HEK293 (cell line): ENCODE results near the gene TTC22.
A peak's percentile ranks its signal among the peaks of the same experiment; 100 is the strongest.

Experiments used
- CTCF ChIA-PET: fragments of 350-600 bp; formaldehyde crosslinking; extraction: SDS; loops from one replicate; lab custom pipeline; 2021; ENCODE audit warnings: antibody characterized with exemption; lab: Yijun Ruan, JAX
- POLR2A ChIA-PET: fragments of 300-600 bp; formaldehyde crosslinking; extraction: SDS; loops from one replicate; lab custom pipeline; 2020; ENCODE audit warnings: antibody characterized with exemption, inconsistent platforms; lab: Yijun Ruan, JAX
- H3K27ac ChIP-seq: fragments of 200-500 bp; sonication (Bioruptor generic); 2 replicates; pipeline ENCODE4 v1.5.1; 2014; ENCODE audit warnings: low read depth, low read length, control low read depth, inconsistent platforms; ENCODE audit errors: extremely low read depth
- H3K36me3 ChIP-seq, 2 experiments: fragments of 200-500 bp in 1 of 2; sonication (Bioruptor generic) in 1 of 2; 1 replicate in 1 of 2; 2 replicates in 1 of 2; pipeline ENCODE4 v1.5.1; 2014 to 2017; ENCODE audit warnings: inconsistent platforms in 2 of 2, low read length in 2 of 2; ENCODE audit not compliant: control insufficient read depth in 2 of 2, insufficient read depth in 1 of 2
- H3K4me1 ChIP-seq: fragments of 200-500 bp; sonication (Bioruptor generic); 2 replicates; pipeline ENCODE4 v1.5.1; 2014; ENCODE audit warnings: mild to moderate bottlenecking, low read length, inconsistent platforms; ENCODE audit not compliant: control insufficient read depth, insufficient read depth
- H3K4me3 ChIP-seq: 2 replicates; pipeline ENCODE4 v1.5.1; 2011; ENCODE audit warnings: low read depth, mild to moderate bottlenecking, control low read depth, low read length, moderate library complexity
- H3K9me3 ChIP-seq: fragments of 200-500 bp; sonication (Bioruptor generic); 2 replicates; pipeline ENCODE4 v1.5.1; 2014; ENCODE audit warnings: low read depth, low read length, inconsistent platforms; ENCODE audit not compliant: control insufficient read depth, insufficient read depth
- PRDM1 ChIP-seq: fragments of 450-650 bp; formaldehyde crosslinking; IDR thresholded peaks from 2 replicates; pipeline ENCODE4; 2016; ENCODE audit warnings: missing biosample characterization, missing genetic modification characterization
- ZEB2 ChIP-seq: fragments of 450-650 bp; formaldehyde crosslinking; IDR thresholded peaks from 2 replicates; pipeline ENCODE4 v1.5.1; 2016; ENCODE audit warnings: missing biosample characterization, missing genetic modification characterization
- ZFP3 ChIP-seq: fragments of 450-650 bp; formaldehyde crosslinking; IDR thresholded peaks from 2 replicates; pipeline ENCODE4 v1.5.1; 2016; ENCODE audit warnings: low read depth, missing biosample characterization, missing genetic modification characterization
- ZNF174 ChIP-seq: fragments of 450-650 bp; formaldehyde crosslinking; IDR thresholded peaks from 2 replicates; pipeline ENCODE4 v1.5.0; 2017; ENCODE audit warnings: missing biosample characterization, mild to moderate bottlenecking, missing genetic modification characterization
- ZNF514 ChIP-seq: fragments of 450-650 bp; formaldehyde crosslinking; IDR thresholded peaks from 2 replicates; pipeline ENCODE4 v1.5.1; 2016; ENCODE audit warnings: missing biosample characterization, missing genetic modification characterization
- ZNF521 ChIP-seq: fragments of 450-650 bp; formaldehyde crosslinking; IDR thresholded peaks from 2 replicates; pipeline ENCODE4 v1.5.1; 2017; ENCODE audit warnings: missing biosample characterization, mild to moderate bottlenecking, missing genetic modification characterization
- ZNF549 ChIP-seq: fragments of 450-650 bp; IDR thresholded peaks from 2 replicates; pipeline ENCODE4 v1.5.1; 2018; ENCODE audit warnings: missing biosample characterization, missing genetic modification characterization, mild to moderate bottlenecking, inconsistent platforms, moderate library complexity
- TF ChIP-seq, protein P1 (sequence below): fragments of 450-650 bp; formaldehyde crosslinking; IDR thresholded peaks from 2 replicates; pipeline ENCODE4 v1.5.1; 2017; ENCODE audit warnings: missing biosample characterization, mild to moderate bottlenecking, missing genetic modification characterization, moderate library complexity
- TF ChIP-seq, protein P2 (sequence below): fragments of 450-650 bp; formaldehyde crosslinking; IDR thresholded peaks from 2 replicates; pipeline ENCODE4 v1.5.1; 2016; ENCODE audit warnings: missing biosample characterization, missing genetic modification characterization
- TF ChIP-seq, protein P3 (sequence below): fragments of 450-650 bp; formaldehyde crosslinking; IDR thresholded peaks from 2 replicates; pipeline ENCODE4 v1.5.1; 2017; ENCODE audit warnings: missing biosample characterization, missing genetic modification characterization
- TF ChIP-seq, protein P4 (sequence below): fragments of 450-650 bp; formaldehyde crosslinking; IDR thresholded peaks from 2 replicates; pipeline ENCODE4 v1.5.1; 2016; ENCODE audit warnings: missing biosample characterization, missing genetic modification characterization

TTC22 gene

DNA sequence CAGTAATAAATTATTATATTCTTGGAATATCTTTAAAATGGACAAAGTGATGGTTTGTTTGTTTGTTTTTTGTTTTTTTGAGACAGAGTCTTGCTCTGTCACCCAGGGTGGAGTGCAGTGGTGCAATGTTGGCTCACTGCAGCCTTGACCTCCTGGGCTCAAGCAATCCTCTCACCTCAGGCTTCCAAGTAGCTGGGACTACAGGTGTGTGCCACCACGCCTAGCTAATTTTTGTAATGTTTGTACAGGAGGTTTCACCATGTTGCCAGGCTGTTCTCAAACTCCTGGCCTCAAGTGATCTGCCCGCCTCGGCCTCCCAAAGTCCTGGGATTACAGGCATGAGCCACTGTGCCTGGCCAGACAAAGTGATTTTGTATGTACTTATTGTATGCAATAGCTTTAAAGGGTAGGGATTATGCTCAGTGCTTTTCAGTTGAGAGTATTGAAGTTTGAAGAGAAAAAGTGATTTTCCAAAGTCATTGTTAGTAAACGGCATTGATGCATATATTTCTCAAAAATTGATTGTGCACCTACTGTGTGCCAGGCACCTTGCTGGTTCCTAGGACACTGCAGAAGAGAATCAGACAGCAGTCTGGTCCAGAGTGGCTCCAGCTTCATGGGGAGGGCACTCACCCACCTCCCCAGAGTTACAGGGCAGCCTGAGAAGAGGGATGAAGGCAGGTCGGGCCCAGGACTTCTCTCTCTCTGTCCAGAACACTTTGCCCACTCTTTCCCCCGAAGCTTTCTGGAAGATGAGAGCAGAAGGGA, 34.2 kb upstream of the TTC22 start:
- no peaks in the 10 kb centered on the region for H3K36me3 ChIP-seq
- POLR2A ChIA-PET, result no interaction called here
- TF ChIP-seq, protein P1, sequence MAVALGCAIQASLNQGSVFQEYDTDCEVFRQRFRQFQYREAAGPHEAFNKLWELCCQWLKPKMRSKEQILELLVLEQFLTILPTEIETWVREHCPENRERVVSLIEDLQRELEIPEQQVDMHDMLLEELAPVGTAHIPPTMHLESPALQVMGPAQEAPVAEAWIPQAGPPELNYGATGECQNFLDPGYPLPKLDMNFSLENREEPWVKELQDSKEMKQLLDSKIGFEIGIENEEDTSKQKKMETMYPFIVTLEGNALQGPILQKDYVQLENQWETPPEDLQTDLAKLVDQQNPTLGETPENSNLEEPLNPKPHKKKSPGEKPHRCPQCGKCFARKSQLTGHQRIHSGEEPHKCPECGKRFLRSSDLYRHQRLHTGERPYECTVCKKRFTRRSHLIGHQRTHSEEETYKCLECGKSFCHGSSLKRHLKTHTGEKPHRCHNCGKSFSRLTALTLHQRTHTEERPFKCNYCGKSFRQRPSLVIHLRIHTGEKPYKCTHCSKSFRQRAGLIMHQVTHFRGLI (tag by site-specific recombination), result no peak
- no peak for TF ChIP-seq ZNF549
- TF ChIP-seq, protein P2, sequence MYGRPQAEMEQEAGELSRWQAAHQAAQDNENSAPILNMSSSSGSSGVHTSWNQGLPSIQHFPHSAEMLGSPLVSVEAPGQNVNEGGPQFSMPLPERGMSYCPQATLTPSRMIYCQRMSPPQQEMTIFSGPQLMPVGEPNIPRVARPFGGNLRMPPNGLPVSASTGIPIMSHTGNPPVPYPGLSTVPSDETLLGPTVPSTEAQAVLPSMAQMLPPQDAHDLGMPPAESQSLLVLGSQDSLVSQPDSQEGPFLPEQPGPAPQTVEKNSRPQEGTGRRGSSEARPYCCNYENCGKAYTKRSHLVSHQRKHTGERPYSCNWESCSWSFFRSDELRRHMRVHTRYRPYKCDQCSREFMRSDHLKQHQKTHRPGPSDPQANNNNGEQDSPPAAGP (tag by site-specific recombination), result no peak
- TF ChIP-seq ZNF521 (tag by site-specific recombination), result no peak
- no peak for TF ChIP-seq ZNF514 (tag by site-specific recombination)
- TF ChIP-seq, protein P3, sequence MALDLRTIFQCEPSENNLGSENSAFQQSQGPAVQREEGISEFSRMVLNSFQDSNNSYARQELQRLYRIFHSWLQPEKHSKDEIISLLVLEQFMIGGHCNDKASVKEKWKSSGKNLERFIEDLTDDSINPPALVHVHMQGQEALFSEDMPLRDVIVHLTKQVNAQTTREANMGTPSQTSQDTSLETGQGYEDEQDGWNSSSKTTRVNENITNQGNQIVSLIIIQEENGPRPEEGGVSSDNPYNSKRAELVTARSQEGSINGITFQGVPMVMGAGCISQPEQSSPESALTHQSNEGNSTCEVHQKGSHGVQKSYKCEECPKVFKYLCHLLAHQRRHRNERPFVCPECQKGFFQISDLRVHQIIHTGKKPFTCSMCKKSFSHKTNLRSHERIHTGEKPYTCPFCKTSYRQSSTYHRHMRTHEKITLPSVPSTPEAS (tag by site-specific recombination), result no peak
- no peak overlapping the region for H3K4me3 ChIP-seq
- H3K9me3 ChIP-seq, result no peaks in the 10 kb centered on the region
- no peak overlapping the region for H3K27ac ChIP-seq
- H3K4me1 ChIP-seq, result no peaks in the 10 kb centered on the region
- CTCF ChIA-PET, result interaction anchor here (0.6 to 1.6 kb wide), 5 partner anchors 22 to 1198 kb away, joined by 3 to 4 read pairs (median 3); no protein-coding TSS in a partner anchor

DNA sequence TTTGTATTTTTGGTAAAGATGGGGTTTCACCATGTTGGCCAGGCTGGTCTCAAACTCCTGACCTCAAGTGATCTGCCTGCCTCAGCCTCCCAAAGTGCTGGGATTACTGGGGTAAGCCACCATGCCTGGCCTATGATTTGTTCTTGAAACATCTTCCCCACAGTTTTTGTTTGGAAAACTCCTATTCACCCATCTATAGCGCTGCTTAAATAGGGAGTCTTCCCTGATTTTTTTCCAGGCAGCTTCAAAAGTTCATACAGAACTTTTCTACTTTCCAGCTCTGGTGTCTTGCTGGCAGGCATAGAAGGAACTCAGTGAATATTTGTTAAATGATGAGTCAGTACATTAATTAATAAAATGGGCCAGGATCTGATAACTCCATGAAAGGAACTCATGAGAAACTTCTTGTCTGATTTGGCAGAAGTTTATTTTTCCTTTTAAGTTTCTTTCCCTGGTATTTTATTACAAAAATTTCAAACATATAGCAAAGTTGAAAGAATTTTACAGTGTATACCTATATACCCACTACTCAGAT, 33.0 kb upstream of the TTC22 start:
- CTCF ChIA-PET, result interaction anchor here (1.6 kb wide), 1 partner anchor 116 kb away, joined by 3 read pairs; no protein-coding TSS in a partner anchor
- H3K27ac ChIP-seq, result no peak overlapping the region
- POLR2A ChIA-PET, result no interaction called here

DNA sequence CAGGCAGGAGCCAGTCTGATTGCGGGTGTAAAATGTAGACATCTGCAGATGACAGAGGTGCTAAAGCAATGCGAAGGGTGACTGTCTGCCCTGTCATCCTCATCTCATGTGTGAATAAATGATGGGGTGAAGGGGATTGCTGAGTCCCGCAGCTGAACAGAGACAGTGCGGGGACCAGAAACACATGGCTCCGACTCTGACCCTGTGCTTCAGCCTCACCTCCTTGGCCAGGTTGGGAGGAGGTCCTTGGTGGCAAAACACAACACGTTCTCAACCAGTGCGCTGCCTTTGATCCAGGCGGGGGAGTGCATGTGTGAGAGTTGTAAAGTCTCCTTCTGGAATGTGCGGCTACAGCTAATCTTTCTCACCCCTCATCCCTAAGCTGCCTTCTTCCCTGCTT, 32.0 kb upstream of the TTC22 start:
- POLR2A ChIA-PET, result no interaction called here
- Histone ChIP-seq H3K4me1 (no peaks in the 10 kb centered on the region), H3K4me3 (no peak overlapping the region), H3K36me3 (no peaks in the 10 kb centered on the region), H3K9me3 (no peaks in the 10 kb centered on the region), H3K27ac (no peak overlapping the region)
- CTCF ChIA-PET, result interaction anchor here (1.0 to 1.1 kb wide), 2 partner anchors 24 to 188 kb away, joined by 3 to 5 read pairs; no protein-coding TSS in a partner anchor
- TF ChIP-seq ZNF174 (tag by site-specific recombination), result no peak

More for the DNA sequence above, 33.0 kb upstream of the TTC22 start:
- TF ChIP-seq ZEB2, result no peak
- TF ChIP-seq PRDM1, result no peak
- TF ChIP-seq, protein P4, sequence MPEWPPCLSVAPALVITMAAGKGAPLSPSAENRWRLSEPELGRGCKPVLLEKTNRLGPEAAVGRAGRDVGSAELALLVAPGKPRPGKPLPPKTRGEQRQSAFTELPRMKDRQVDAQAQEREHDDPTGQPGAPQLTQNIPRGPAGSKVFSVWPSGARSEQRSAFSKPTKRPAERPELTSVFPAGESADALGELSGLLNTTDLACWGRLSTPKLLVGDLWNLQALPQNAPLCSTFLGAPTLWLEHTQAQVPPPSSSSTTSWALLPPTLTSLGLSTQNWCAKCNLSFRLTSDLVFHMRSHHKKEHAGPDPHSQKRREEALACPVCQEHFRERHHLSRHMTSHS (tag by site-specific recombination), result no peak
- TF ChIP-seq ZFP3 (tag by site-specific recombination), result peak; percentile 49; the same call in 1 of the 2 replicates
- no peaks in the 10 kb centered on the region for H3K36me3 ChIP-seq
- H3K4me3 ChIP-seq, result no peak overlapping the region
- no peaks in the 10 kb centered on the region for H3K4me1 ChIP-seq
- H3K9me3 ChIP-seq, result no peaks in the 10 kb centered on the region
